SK-MEL-5 (cell line): ENCODE measurements around the gene MPC1L. TPM values are rescaled to one million over a fixed set of nuclear protein-coding genes. Genes with fewer than 3 reads are reported as not detected.

Experiments used
- DNase-seq: peaks from one replicate; pipeline ENCODE4 v3.0.0-alpha.2; 2016; ENCODE audit warnings: low read depth, low spot score
- in situ Hi-C: cut with HindIII; loops from 2 replicates; pipeline ENCODE4 v1.10.0; 2016; ENCODE audit warnings: low sequenced_read_pairs, high pct_unique_total_duplicates, low pct_unique_long_range_greater_than_20kb
- total RNA-seq: library from RNA; depleted of rRNA; stranded (reverse); fragments of >200 nt; shearing (Covaris generic); gene quantifications from 2 replicates; pipeline ENCODE4 v1.2.3, GENCODE V29; 2014; rRNA removed

MPC1L gene
- total RNA-seq, 1 experiment from 2014 or later, result not detected

DNA sequence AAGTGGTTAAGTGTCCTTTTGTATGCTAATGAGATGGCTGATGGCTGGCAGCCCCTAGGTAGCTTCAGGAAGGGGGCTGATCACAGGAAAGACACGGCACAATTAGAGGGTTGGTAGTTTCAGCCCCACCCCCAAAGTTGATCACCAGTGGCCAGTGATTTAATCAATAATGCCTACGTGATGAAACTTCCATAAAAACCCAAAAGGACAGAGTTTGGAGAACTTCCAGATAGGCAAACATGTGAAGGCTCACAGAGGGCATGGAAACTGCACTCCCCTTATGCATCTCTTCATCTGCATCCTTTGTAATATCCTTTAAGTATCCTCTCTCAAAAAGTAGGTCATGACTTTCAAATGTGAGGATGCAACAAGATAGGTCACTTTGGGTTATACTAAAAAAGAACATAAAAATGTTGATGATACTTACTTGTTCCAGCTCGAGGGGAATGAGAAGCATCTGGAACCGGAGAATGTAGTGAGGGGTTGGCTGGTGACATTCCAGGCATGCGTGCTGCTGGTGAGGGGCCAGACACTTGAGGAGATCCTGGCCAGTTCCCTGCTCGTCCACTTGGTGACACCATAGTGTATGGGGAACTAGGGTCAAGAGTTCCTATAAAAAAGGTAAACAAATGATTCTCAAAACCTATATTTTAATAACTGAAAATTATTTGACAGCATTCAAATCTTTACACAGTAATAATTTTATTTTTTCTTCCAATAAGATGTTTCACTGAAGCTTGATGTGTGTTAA, 40.8 kb downstream of the MPC1L start:
- peak; percentile 53 for DNase-seq
- in situ Hi-C loops, result no loop called here

- in situ Hi-C loops, result no loop called here
- no peak for DNase-seq
Measured at GRCh38 chrX:40671126-40671525, 47.9 kb downstream of the MPC1L start.

Other genes with a start within 250 kb of the MPC1L start
- gene ATP6AP2, start 42.5 kb upstream of the MPC1L start, total RNA-seq, result 115 and 117 TPM in 2 replicates
- gene CXorf38, start 24.1 kb downstream of the MPC1L start, total RNA-seq, result 9.2 and 10.9 TPM in 2 replicates
- gene MED14, start 112.1 kb downstream of the MPC1L start, total RNA-seq, result 17.8 and 20.5 TPM in 2 replicates